ENCODE results near the gene BDNF.

GRCh38 chr11:27618281-27618915 lies 81.9 kb downstream of the BDNF start:
- no peak for TF ChIP-seq CTCF (conservative IDR thresholded peaks at IDR 0.05 in 1 of 2, IDR thresholded peaks at IDR 0.05 in 1 of 2; ENCODE audit: low read depth in 1 of 2, low read length in 2 of 2)
- no peak for TF ChIP-seq EZH2 (IDR thresholded peaks at IDR 0.05; ENCODE audit: low read length, missing control alignments)
